Body of pancreas (tissue), 4 donors: ENCODE measurements around the gene EIF3B. TPM values are rescaled to one million over a fixed set of nuclear protein-coding genes. Genes with fewer than 3 reads are reported as not detected.
A peak's percentile ranks its signal among the peaks of the same experiment; 100 is the strongest.
"Not testable (repeated sequence)": the region's sequence is repeated elsewhere in the genome, so short reads cannot be mapped to it uniquely, and the experiment has no call there.

Experiments
- ATAC-seq: fragments of 150-250 bp; one replicate; pipeline ENCODE4 v1.9.1; 2016
- DNase-seq, 4 donors: peaks; one replicate each; pipeline ENCODE4 v3.0.0-alpha.2; 2019
- H3K27ac ChIP-seq, 4 donors: fragments of 200-600 bp; sonication (generic); 1 replicate in 3 of 4; 2 replicates in 1 of 4; pipeline versions ENCODE4 v1.5.1 to v1.6.1; 2016 to 2019; ENCODE audit warnings: mild to moderate bottlenecking in 1 of 4, mixed read lengths in 1 of 4, moderate library complexity in 1 of 4
- H3K27me3 ChIP-seq, 2 donors: fragments of 200-600 bp; sonication (generic); one replicate each; pipeline ENCODE4 v1.6.0; 2016; ENCODE audit warnings: mild to moderate bottlenecking in 1 of 2
- H3K36me3 ChIP-seq, 2 donors: fragments of 200-600 bp; sonication (generic); replicated peaks in 1 of 2; 2 replicates each; pipeline ENCODE4 v1.5.1; 2016; ENCODE audit warnings: low read depth in 2 of 2; ENCODE audit not compliant: insufficient read depth in 1 of 2
- H3K4me1 ChIP-seq: fragments of 200-600 bp; sonication (generic); one replicate; pipeline ENCODE4 v1.6.0; 2016
- H3K4me3 ChIP-seq, 2 donors: fragments of 200-600 bp; sonication (generic); 1 replicate in 1 of 2; 2 replicates in 1 of 2; pipeline ENCODE4 v1.5.1; 2016 to 2019
- H3K9me3 ChIP-seq, 3 donors: fragments of 200-600 bp; sonication (generic); 1 replicate in 2 of 3; 2 replicates in 1 of 3; pipeline ENCODE4 v1.5.1; 2016
- POLR2A ChIP-seq, 3 donors: fragments of 450-650 bp; IDR thresholded peaks; one replicate each; pipeline ENCODE4 v1.6.1; 2016; ENCODE audit warnings: antibody characterized with exemption in 3 of 3, mild to moderate bottlenecking in 2 of 3
- WGBS, 2 donors: methylation state at CpG; one replicate each; pipeline ENCODE4 v1.1.5; 2017; 5-methylcytosine and 5-hydroxymethylcytosine counted together
- intact Hi-C: fragments of 100-400 bp; cut with DNase I; formaldehyde crosslinking; loops from one replicate; pipeline ENCODE4 v1.15.1; 2023
- total RNA-seq, 2 donors: library from RNA; depleted of rRNA; stranded (reverse); fragments of >200 nt; gene quantifications; one replicate each; pipeline ENCODE4 v1.1.0, GENCODE V29; 2016
- TF ChIP-seq, protein P1 (sequence below), 7 experiments: fragments of 450-650 bp in 4 of 7; fragments of 200-600 bp in 3 of 7; sonication (generic) in 3 of 7; IDR thresholded peaks; one replicate each; pipeline ENCODE4 v1.5.1; 2016 to 2019; ENCODE audit warnings: antibody characterized with exemption in 7 of 7

The EIF3B gene
- total RNA-seq: 100 to 1,000 TPM in 1 of 2 donors, 10 to 100 TPM in 1; 87.2 to 232 TPM

DNA sequence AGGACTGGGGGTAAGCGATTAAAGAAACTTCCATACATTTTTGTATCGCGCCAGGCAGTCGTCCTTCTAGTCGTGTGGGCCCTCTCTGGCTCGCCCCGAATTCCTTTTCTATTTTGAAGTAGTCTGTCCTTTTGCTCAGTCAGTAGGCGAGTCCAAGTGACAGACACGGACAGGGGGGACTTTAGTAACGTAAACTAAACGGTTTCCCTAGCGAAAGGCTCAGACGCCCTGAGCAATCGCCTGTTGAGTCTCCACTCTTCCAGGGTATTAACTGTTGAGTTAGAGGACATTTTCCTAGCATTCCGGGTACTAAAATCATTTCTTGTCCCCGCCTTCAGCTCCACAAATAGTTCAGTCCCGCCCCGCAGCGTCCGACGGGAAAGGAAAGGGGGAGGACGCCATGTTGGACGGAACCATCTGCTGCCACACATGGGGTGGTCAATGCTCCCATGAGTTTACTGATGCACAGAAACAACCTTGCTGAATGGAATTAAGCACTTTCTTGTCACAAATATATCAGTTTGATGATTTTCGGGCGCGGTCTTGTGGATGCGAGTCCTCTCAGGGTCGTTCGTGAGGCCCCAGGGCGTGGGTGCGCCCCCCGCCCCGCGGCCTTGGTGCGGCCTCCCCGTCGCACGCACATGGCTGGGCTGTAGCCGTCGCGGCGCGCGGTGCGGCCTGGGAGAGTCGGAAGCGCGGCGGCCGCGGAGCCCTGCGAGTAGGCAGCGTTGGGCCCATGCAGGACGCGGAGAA, at the start of gene EIF3B:
EIF3B (plus strand) TSS at position 642 of the 753 bp plus-strand sequence; CDS start at position 737, 95 bp downstream.
- TF ChIP-seq, protein P1, sequence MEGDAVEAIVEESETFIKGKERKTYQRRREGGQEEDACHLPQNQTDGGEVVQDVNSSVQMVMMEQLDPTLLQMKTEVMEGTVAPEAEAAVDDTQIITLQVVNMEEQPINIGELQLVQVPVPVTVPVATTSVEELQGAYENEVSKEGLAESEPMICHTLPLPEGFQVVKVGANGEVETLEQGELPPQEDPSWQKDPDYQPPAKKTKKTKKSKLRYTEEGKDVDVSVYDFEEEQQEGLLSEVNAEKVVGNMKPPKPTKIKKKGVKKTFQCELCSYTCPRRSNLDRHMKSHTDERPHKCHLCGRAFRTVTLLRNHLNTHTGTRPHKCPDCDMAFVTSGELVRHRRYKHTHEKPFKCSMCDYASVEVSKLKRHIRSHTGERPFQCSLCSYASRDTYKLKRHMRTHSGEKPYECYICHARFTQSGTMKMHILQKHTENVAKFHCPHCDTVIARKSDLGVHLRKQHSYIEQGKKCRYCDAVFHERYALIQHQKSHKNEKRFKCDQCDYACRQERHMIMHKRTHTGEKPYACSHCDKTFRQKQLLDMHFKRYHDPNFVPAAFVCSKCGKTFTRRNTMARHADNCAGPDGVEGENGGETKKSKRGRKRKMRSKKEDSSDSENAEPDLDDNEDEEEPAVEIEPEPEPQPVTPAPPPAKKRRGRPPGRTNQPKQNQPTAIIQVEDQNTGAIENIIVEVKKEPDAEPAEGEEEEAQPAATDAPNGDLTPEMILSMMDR (IDR thresholded peaks at IDR 0.05): no peak
- TF ChIP-seq POLR2A (IDR thresholded peaks at IDR 0.05): peak; percentile 8 to 46 (median 26)
- Histone ChIP-seq H3K4me3 (peak within 1 kb of the TSS; percentile 82 to 99), H3K27ac (peak within 1 kb of the TSS; percentile 93 to 99 (median 97)), H3K36me3 (no peaks in the 10 kb centered on the region), H3K4me1 (peaks cover 43% of the 10 kb centered on the region), H3K9me3 (no peaks in the 10 kb centered on the region), H3K27me3 (no peaks in the 10 kb centered on the region)
- WGBS, 2 donors: 0% methylated on average over 23 to 55 of the region's 55 CpGs
- DNase-seq (peak; percentile 88 to 92 (median 91)), ATAC-seq (peak; percentile 91)
- intact Hi-C loops: no loop called here

DNA sequence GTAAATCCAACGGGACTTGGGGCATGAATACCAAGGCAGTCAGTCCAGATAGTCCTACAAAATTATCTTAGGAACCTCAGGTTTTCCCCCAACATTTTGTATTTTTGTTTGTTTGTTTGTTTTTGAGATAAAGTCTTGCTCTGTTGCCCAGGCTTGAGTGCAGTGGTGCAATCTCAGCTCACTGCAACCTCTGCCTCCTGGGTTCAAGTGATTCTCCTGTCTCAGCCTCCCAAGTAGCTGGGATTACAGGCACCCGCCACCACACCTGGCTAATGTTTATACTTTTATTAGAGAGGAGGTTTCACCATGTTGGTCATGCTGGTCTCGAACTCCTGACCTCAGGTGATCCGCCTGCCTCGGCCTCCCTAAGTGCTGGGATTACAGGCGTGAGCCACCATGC, 49.4 kb upstream of the EIF3B start:
- ATAC-seq, H3K4me1 ChIP-seq, H3K4me3 ChIP-seq, DNase-seq, H3K27me3 ChIP-seq, H3K9me3 ChIP-seq, H3K27ac ChIP-seq, H3K36me3 ChIP-seq, intact Hi-C loops: not testable (repeated sequence)
- 85 to 91% methylated on average over 5 to 6 of the region's 6 CpGs for WGBS, 2 donors

DNA sequence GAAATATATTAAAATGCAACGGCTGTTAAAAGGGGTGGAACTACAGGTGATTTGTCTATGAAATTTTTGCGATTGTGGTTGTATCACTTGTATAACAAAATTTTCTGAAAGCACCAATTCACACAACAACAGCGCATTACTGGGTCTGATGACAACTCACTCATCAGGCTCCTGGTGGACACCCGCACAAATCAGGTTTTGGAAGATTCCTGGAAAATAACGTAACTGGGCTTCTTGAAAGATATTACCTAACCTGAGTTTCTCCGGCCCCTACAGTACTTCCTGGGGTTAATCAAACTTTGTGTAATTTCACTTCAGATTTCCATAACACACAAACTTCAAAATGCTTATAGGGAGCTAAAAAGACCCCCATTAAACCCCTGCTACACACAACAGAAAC, 47.9 kb upstream of the EIF3B start:
- WGBS, 2 donors: 90 to 95% methylated on average over 6 of the region's 6 CpGs
- H3K27me3 ChIP-seq: no peaks in the 10 kb centered on the region
- no peaks in the 10 kb centered on the region for H3K9me3 ChIP-seq
- DNase-seq: no peak
- no peak overlapping the region for H3K4me3 ChIP-seq
- intact Hi-C loops: no loop called here
- H3K27ac ChIP-seq: no peak overlapping the region
- H3K36me3 ChIP-seq: no peaks in the 10 kb centered on the region
- ATAC-seq: no peak
- H3K4me1 ChIP-seq: no peaks in the 10 kb centered on the region
- TF ChIP-seq POLR2A (IDR thresholded peaks at IDR 0.05): no peak
- TF ChIP-seq, protein P1 (IDR thresholded peaks at IDR 0.05): no peak

DNA sequence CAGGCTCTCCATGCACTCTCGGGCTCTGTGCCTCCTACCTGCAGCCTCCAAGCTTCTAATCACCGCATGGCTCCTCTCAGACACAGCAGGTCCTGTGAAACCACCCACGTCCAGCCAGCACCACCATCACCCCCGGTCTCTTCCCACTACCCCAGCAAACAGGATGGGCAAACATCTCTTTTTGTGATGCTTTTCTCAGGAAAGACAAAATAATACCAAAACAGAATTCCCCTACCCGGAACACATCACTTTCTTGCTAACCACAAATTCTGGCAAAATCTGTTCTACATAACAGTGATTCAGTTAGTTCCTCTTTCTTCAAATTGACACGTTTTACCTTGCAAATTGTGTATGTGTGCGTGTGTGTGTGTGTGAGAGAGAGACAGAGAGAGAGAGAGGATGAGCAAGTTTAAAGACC, 46.9 kb upstream of the EIF3B start:
- DNase-seq (no peak), ATAC-seq (no peak)
- no peak overlapping the region for H3K4me3 ChIP-seq
- H3K27ac ChIP-seq: no peak overlapping the region
- 65 to 77% methylated on average over 7 of the region's 7 CpGs for WGBS, 2 donors
- H3K36me3 ChIP-seq: no peaks in the 10 kb centered on the region
- TF ChIP-seq, protein P1 (IDR thresholded peaks at IDR 0.05): no peak
- TF ChIP-seq POLR2A (IDR thresholded peaks at IDR 0.05): no peak
- no peaks in the 10 kb centered on the region for H3K4me1 ChIP-seq
- H3K9me3 ChIP-seq: no peaks in the 10 kb centered on the region
- H3K27me3 ChIP-seq: no peaks in the 10 kb centered on the region
- intact Hi-C loops: no loop called here

DNA sequence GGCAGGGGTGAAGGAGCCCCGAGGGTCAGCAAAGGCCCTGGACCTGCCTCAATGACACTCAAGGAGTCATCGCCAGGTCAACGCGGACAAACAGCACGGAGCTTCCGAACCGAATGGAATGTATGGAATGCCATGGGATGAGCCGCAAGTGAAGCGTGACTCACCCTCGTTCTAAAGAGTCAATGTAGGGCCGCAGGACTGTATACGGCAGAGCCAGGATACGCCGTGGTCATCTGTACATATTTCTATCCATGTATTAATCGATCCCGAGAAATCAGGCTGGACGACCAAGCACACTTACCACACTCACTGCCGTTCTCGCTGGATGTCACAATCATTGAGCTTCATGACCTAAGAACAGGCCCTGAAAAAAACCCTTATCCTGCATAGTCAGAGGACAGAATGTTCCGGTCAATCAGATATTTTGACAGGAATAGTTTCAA, 44.7 kb upstream of the EIF3B start:
- WGBS, 2 donors: 87% methylated on average over 20 of the region's 20 CpGs
- ATAC-seq: no peak
- intact Hi-C loops: no loop called here
- DNase-seq: no peak
- TF ChIP-seq POLR2A (IDR thresholded peaks at IDR 0.05): no peak
- TF ChIP-seq, protein P1 (IDR thresholded peaks at IDR 0.05): no peak
- Histone ChIP-seq H3K4me1 (peaks cover 6% of the 10 kb centered on the region), H3K36me3 (no peaks in the 10 kb centered on the region), H3K27ac (no peak overlapping the region), H3K27me3 (no peaks in the 10 kb centered on the region), H3K4me3 (no peak overlapping the region), H3K9me3 (no peaks in the 10 kb centered on the region)
